VCaP (cell line): ENCODE data around the gene SAA4.
"Not testable (repeated sequence)": the region's sequence is repeated elsewhere in the genome, so short reads cannot be mapped to it uniquely, and the experiment has no call there.

Experiments used
- H3K27ac ChIP-seq: fragments of 450-650 bp; 2 replicates; pipeline ENCODE4 v1.5.1; 2017
- CTCF ChIP-seq: fragments of 450-650 bp; conservative IDR thresholded peaks from 2 replicates; pipeline ENCODE4 v1.5.1; 2017; ENCODE audit warnings: mild to moderate bottlenecking, moderate library complexity

The SAA4 gene

GRCh38 chr11:18236664-18237356 lies at the start of gene SAA4:
SAA4 (minus strand) TSS chr11:18236802; CDS start chr11:18235926, 876 bp downstream.
- no peak for TF ChIP-seq CTCF
- H3K27ac ChIP-seq: no peak within 1 kb of the TSS

- no peak for TF ChIP-seq CTCF
- H3K27ac ChIP-seq: no peak overlapping the region
Measured at GRCh38 chr11:18285841-18286240, 49.2 kb upstream of the SAA4 start.

- no peak overlapping the region for H3K27ac ChIP-seq
- no peak for TF ChIP-seq CTCF
Measured at GRCh38 chr11:18282626-18283025, 46.0 kb upstream of the SAA4 start.

- TF ChIP-seq CTCF: no peak
- H3K27ac ChIP-seq: no peak overlapping the region
Measured at GRCh38 chr11:18280438-18281045, 43.9 kb upstream of the SAA4 start.

- no peak overlapping the region for H3K27ac ChIP-seq
- no peak for TF ChIP-seq CTCF
Measured at GRCh38 chr11:18277565-18278271, 41.1 kb upstream of the SAA4 start.

GRCh38 chr11:18271206-18271605 lies 34.6 kb upstream of the SAA4 start:
- no peak overlapping the region for H3K27ac ChIP-seq
- no peak for TF ChIP-seq CTCF

GRCh38 chr11:18270102-18270501 lies 33.5 kb upstream of the SAA4 start:
- TF ChIP-seq CTCF: no peak
- no peak overlapping the region for H3K27ac ChIP-seq

- not testable (repeated sequence) for H3K27ac ChIP-seq
Measured at GRCh38 chr11:18269252-18269651, 32.6 kb upstream of the SAA4 start.

- H3K27ac ChIP-seq: not testable (repeated sequence)
Measured at GRCh38 chr11:18267335-18268133, 30.9 kb upstream of the SAA4 start.
